Measurements from ENCODE around the gene SERPINB4.

The SERPINB4 gene

GRCh38 chr18:63683890-63684289, 39.8 kb upstream of the SERPINB4 start:
- Histone ChIP-seq H3K79me2 (ENCODE audit: insufficient read depth, low read length) (no peaks in the 10 kb centered on the region), H3K36me3 (ENCODE audit: low read length) (no peaks in the 10 kb centered on the region), H3K9me2 (replicated peaks; ENCODE audit: insufficient read depth, low read length) (no peaks in the 10 kb centered on the region), H3K27me3 (ENCODE audit: low read length) (no peaks in the 10 kb centered on the region), H3F3A (ENCODE audit: insufficient read depth) (no peaks in the 10 kb centered on the region), H4K20me1 (ENCODE audit: low read depth, low read length) (no peaks in the 10 kb centered on the region), H3K9ac (ENCODE audit: low read length) (no peak overlapping the region), H2AFZ (ENCODE audit: low read depth, low read length, severe bottlenecking) (no peak overlapping the region), H3K9me3 (ENCODE audit: insufficient read depth, low read length) (no peaks in the 10 kb centered on the region), H3K27ac (ENCODE audit: low read depth, low read length) (no peak overlapping the region), H3K4me3 (ENCODE audit: insufficient read depth, low read length, poor library complexity, severe bottlenecking) (no peak overlapping the region), H3K4me2 (ENCODE audit: low read depth, low read length, poor library complexity, severe bottlenecking) (no peak overlapping the region)
- TF ChIP-seq, protein P1, sequence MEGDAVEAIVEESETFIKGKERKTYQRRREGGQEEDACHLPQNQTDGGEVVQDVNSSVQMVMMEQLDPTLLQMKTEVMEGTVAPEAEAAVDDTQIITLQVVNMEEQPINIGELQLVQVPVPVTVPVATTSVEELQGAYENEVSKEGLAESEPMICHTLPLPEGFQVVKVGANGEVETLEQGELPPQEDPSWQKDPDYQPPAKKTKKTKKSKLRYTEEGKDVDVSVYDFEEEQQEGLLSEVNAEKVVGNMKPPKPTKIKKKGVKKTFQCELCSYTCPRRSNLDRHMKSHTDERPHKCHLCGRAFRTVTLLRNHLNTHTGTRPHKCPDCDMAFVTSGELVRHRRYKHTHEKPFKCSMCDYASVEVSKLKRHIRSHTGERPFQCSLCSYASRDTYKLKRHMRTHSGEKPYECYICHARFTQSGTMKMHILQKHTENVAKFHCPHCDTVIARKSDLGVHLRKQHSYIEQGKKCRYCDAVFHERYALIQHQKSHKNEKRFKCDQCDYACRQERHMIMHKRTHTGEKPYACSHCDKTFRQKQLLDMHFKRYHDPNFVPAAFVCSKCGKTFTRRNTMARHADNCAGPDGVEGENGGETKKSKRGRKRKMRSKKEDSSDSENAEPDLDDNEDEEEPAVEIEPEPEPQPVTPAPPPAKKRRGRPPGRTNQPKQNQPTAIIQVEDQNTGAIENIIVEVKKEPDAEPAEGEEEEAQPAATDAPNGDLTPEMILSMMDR (IDR thresholded peaks at IDR 0.05; ENCODE audit: insufficient read depth, low read length, poor library complexity, severe bottlenecking), result no peak
- no peak for TF ChIP-seq EZH2phosphoT487 (conservative IDR thresholded peaks at IDR 0.05; ENCODE audit: low read length)

GRCh38 chr18:63683152-63683551, 39.1 kb upstream of the SERPINB4 start:
- no peaks in the 10 kb centered on the region for H3K79me2 ChIP-seq (ENCODE audit: insufficient read depth, low read length)
- H3K9me3 ChIP-seq (ENCODE audit: insufficient read depth, low read length), result no peaks in the 10 kb centered on the region
- no peak overlapping the region for H3K9ac ChIP-seq (ENCODE audit: low read length)
- no peak overlapping the region for H3K27ac ChIP-seq (ENCODE audit: low read depth, low read length)
- TF ChIP-seq, protein P1 (IDR thresholded peaks at IDR 0.05; ENCODE audit: insufficient read depth, low read length, poor library complexity, severe bottlenecking), result no peak
- TF ChIP-seq EZH2phosphoT487 (conservative IDR thresholded peaks at IDR 0.05; ENCODE audit: low read length), result no peak
- no peaks in the 10 kb centered on the region for H3K36me3 ChIP-seq (ENCODE audit: low read length)
- no peaks in the 10 kb centered on the region for H3K27me3 ChIP-seq (ENCODE audit: low read length)
- no peak overlapping the region for H3K4me2 ChIP-seq (ENCODE audit: low read depth, low read length, poor library complexity, severe bottlenecking)
- no peak overlapping the region for H3K4me3 ChIP-seq (ENCODE audit: insufficient read depth, low read length, poor library complexity, severe bottlenecking)
- H3K9me2 ChIP-seq (replicated peaks; ENCODE audit: insufficient read depth, low read length), result no peaks in the 10 kb centered on the region
- H3F3A ChIP-seq (ENCODE audit: insufficient read depth), result no peaks in the 10 kb centered on the region
- no peak overlapping the region for H2AFZ ChIP-seq (ENCODE audit: low read depth, low read length, severe bottlenecking)
- no peaks in the 10 kb centered on the region for H4K20me1 ChIP-seq (ENCODE audit: low read depth, low read length)

- Histone ChIP-seq H4K20me1 (ENCODE audit: low read depth, low read length) (no peaks in the 10 kb centered on the region), H3K79me2 (ENCODE audit: insufficient read depth, low read length) (no peaks in the 10 kb centered on the region), H3K4me2 (ENCODE audit: low read depth, low read length, poor library complexity, severe bottlenecking) (no peak overlapping the region), H2AFZ (ENCODE audit: low read depth, low read length, severe bottlenecking) (no peak overlapping the region), H3K27ac (ENCODE audit: low read depth, low read length) (no peak overlapping the region), H3K27me3 (ENCODE audit: low read length) (no peaks in the 10 kb centered on the region), H3K9me3 (ENCODE audit: insufficient read depth, low read length) (no peaks in the 10 kb centered on the region), H3K9me2 (replicated peaks; ENCODE audit: insufficient read depth, low read length) (no peaks in the 10 kb centered on the region), H3K4me3 (ENCODE audit: insufficient read depth, low read length, poor library complexity, severe bottlenecking) (no peak overlapping the region), H3K9ac (ENCODE audit: low read length) (no peak overlapping the region), H3F3A (ENCODE audit: insufficient read depth) (no peaks in the 10 kb centered on the region), H3K36me3 (ENCODE audit: low read length) (no peaks in the 10 kb centered on the region)
- TF ChIP-seq, protein P1 (IDR thresholded peaks at IDR 0.05; ENCODE audit: insufficient read depth, low read length, poor library complexity, severe bottlenecking), result no peak
- TF ChIP-seq EZH2phosphoT487 (conservative IDR thresholded peaks at IDR 0.05; ENCODE audit: low read length), result no peak
These were observed 37.6 kb upstream of the SERPINB4 start for GRCh38 chr18:63681449-63682340.
